Effector CD8-positive, alpha-beta T cell (primary cell): ENCODE data around the gene GZF1.
"Not testable (repeated sequence)": the region's sequence is repeated elsewhere in the genome, so short reads cannot be mapped to it uniquely, and the experiment has no call there.

Experiments
- DNase-seq: peaks from one replicate; lab custom pipeline; 2025; lab: John Stamatoyannopoulos, UW

GZF1 gene

GRCh38 chr20:23346002-23346401, 16.0 kb upstream of the GZF1 start:
- no peak for DNase-seq

- DNase-seq, result no peak
Observed at GRCh38 chr20:23347791-23348190, 14.2 kb upstream of the GZF1 start.

- DNase-seq, result not testable (repeated sequence)
Observed at GRCh38 chr20:23348510-23348909, 13.5 kb upstream of the GZF1 start.

GRCh38 chr20:23349338-23350195, 12.4 kb upstream of the GZF1 start:
- DNase-seq, result peak; percentile 66

- peak; percentile 91 for DNase-seq
Observed at GRCh38 chr20:23350196-23350903, 11.6 kb upstream of the GZF1 start, which contains the start of gene NXT1. Gene NXT1 (plus strand): TSS chr20:23350791. CDS start chr20:23354042, 3,251 bp downstream.

- DNase-seq, result peak; percentile 48
Observed at GRCh38 chr20:23350904-23351838, 10.8 kb upstream of the GZF1 start.

GRCh38 chr20:23356203-23356602, 5.8 kb upstream of the GZF1 start:
- DNase-seq, result no peak

GRCh38 chr20:23357767-23358562, 4.0 kb upstream of the GZF1 start:
- peak; percentile 99 for DNase-seq

- no peak for DNase-seq
Observed at GRCh38 chr20:23358563-23358906, 3.4 kb upstream of the GZF1 start.

- DNase-seq, result no peak
Observed at GRCh38 chr20:23358923-23359593, 2.9 kb upstream of the GZF1 start.

GRCh38 chr20:23360531-23360930, 1.5 kb upstream of the GZF1 start:
- DNase-seq, result no peak

- DNase-seq, result no peak
Observed at GRCh38 chr20:23361119-23361475, 885 bp upstream of the GZF1 start.

GRCh38 chr20:23362392-23363256, 642 bp downstream of the GZF1 start:
- no peak for DNase-seq

- no peak for DNase-seq
Observed at GRCh38 chr20:23363257-23363649, 1.3 kb downstream of the GZF1 start.

GRCh38 chr20:23365390-23366165, 3.6 kb downstream of the GZF1 start:
- DNase-seq, result no peak

- DNase-seq, result no peak
Observed at GRCh38 chr20:23366384-23366783, 4.4 kb downstream of the GZF1 start.

GRCh38 chr20:23367770-23368169, 5.8 kb downstream of the GZF1 start:
- no peak for DNase-seq

GRCh38 chr20:23368316-23369071, 6.5 kb downstream of the GZF1 start:
- DNase-seq, result no peak
